Skeletal muscle tissue (tissue), 4 donors: ENCODE data around the gene MIPOL1. TPM values are rescaled to one million over a fixed set of nuclear protein-coding genes. Genes with fewer than 3 reads are reported as not detected.
"Not testable (repeated sequence)": the region's sequence is repeated elsewhere in the genome, so short reads cannot be mapped to it uniquely, and the experiment has no call there.

Source experiments
- H3K27ac ChIP-seq: one replicate; pipeline ENCODE4 v1.7.0; 2013; ENCODE audit warnings: mild to moderate bottlenecking, low read depth, low read length, inconsistent platforms
- H3K27me3 ChIP-seq, 3 donors: one replicate each; pipeline ENCODE4 v1.7.0; 2013; ENCODE audit warnings: low read length in 3 of 3; ENCODE audit not compliant: control insufficient read depth in 3 of 3, insufficient read depth in 3 of 3
- H3K36me3 ChIP-seq, 3 donors: one replicate each; pipeline ENCODE4 v1.7.0; 2013; ENCODE audit warnings: low read length in 3 of 3; ENCODE audit not compliant: control insufficient read depth in 3 of 3, insufficient read depth in 3 of 3
- H3K4me1 ChIP-seq, 3 donors: one replicate each; pipeline ENCODE4 v1.7.0; 2013; ENCODE audit warnings: low read length in 3 of 3, mild to moderate bottlenecking in 3 of 3; ENCODE audit not compliant: control insufficient read depth in 3 of 3, insufficient read depth in 3 of 3
- H3K4me3 ChIP-seq, 3 donors: one replicate each; pipeline ENCODE4 v1.7.0; 2013; ENCODE audit warnings: low read length in 3 of 3
- H3K9ac ChIP-seq, 3 donors: one replicate each; pipeline ENCODE4 v1.7.0; 2013; ENCODE audit warnings: low read length in 3 of 3, mild to moderate bottlenecking in 3 of 3, moderate library complexity in 2 of 3, low read depth in 1 of 3
- H3K9me3 ChIP-seq, 3 donors: one replicate each; pipeline ENCODE4 v1.7.0; 2013; ENCODE audit warnings: low read length in 3 of 3; ENCODE audit not compliant: control insufficient read depth in 3 of 3
- total RNA-seq: library from RNA; depleted of rRNA; stranded (reverse); fragments of >200 nt; gene quantifications from one replicate; pipeline ENCODE4 v1.2.3, GENCODE V29; 2014
- donor health status: Osteomylitis.

The MIPOL1 gene
- total RNA-seq, 1 donor from 2014 or later: 16.7 TPM

- not testable (repeated sequence) for H3K9me3 ChIP-seq, H3K27ac ChIP-seq, H3K9ac ChIP-seq, H3K4me1 ChIP-seq, H3K36me3 ChIP-seq, H3K27me3 ChIP-seq, H3K4me3 ChIP-seq
These were observed 27.9 kb downstream of the MIPOL1 start for GRCh38 chr14:37225668-37226067.

- H3K4me3 ChIP-seq: no peak overlapping the region
- H3K9me3 ChIP-seq: no peaks in the 10 kb centered on the region
- no peak overlapping the region for H3K27ac ChIP-seq
- H3K4me1 ChIP-seq: no peaks in the 10 kb centered on the region
- H3K9ac ChIP-seq: no peak overlapping the region
- H3K27me3 ChIP-seq: no peaks in the 10 kb centered on the region
- H3K36me3 ChIP-seq: no peaks in the 10 kb centered on the region
These were observed 32.9 kb downstream of the MIPOL1 start for GRCh38 chr14:37230551-37231194.

- Histone ChIP-seq H3K36me3 (no peaks in the 10 kb centered on the region), H3K9ac (no peak overlapping the region), H3K4me3 (no peak overlapping the region), H3K27me3 (no peaks in the 10 kb centered on the region), H3K27ac (no peak overlapping the region), H3K9me3 (no peaks in the 10 kb centered on the region), H3K4me1 (peaks cover 0 to 5% (median 0%) of the 10 kb centered on the region in 3 donors)
These were observed 35.3 kb downstream of the MIPOL1 start for GRCh38 chr14:37232907-37233481.

- no peak overlapping the region for H3K9ac ChIP-seq
- H3K4me3 ChIP-seq: no peak overlapping the region
- H3K9me3 ChIP-seq: no peaks in the 10 kb centered on the region
- peaks cover 0 to 5% (median 0%) of the 10 kb centered on the region in 3 donors for H3K4me1 ChIP-seq
- H3K27ac ChIP-seq: no peak overlapping the region
- no peaks in the 10 kb centered on the region for H3K36me3 ChIP-seq
- H3K27me3 ChIP-seq: no peaks in the 10 kb centered on the region
These were observed 36.5 kb downstream of the MIPOL1 start for GRCh38 chr14:37234222-37234621.

- not testable (repeated sequence) for H3K9ac ChIP-seq, H3K4me3 ChIP-seq, H3K36me3 ChIP-seq, H3K27ac ChIP-seq, H3K27me3 ChIP-seq, H3K9me3 ChIP-seq, H3K4me1 ChIP-seq
These were observed 38.3 kb downstream of the MIPOL1 start for GRCh38 chr14:37236044-37236443.

DNA sequence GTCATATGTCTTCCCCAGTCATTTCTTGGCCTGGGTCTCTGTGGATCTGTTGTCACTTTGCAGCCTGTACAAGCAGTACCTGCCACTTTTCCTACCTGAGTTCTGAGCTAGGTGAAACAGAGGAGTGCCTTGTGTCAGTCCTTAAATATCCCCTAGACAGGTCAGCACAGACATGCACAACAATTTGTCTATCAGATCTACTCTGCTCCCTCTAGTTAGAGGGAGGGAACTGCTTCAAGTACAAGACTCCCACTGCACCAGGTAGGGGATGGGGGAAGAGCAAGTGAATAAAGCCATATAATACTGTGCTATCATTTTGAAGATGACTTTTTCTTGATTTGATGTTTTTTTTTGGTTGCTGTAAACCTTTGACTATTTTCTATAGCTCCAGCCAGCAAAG lies 39.4 kb downstream of the MIPOL1 start:
- Histone ChIP-seq H3K36me3 (no peaks in the 10 kb centered on the region), H3K27me3 (no peaks in the 10 kb centered on the region), H3K27ac (no peak overlapping the region), H3K9ac (no peak overlapping the region), H3K9me3 (no peaks in the 10 kb centered on the region), H3K4me3 (no peak overlapping the region), H3K4me1 (peaks cover 0 to 5% (median 0%) of the 10 kb centered on the region in 3 donors)

GRCh38 chr14:37237735-37238200 lies 40.0 kb downstream of the MIPOL1 start:
- H3K27ac ChIP-seq: no peak overlapping the region
- H3K36me3 ChIP-seq: no peaks in the 10 kb centered on the region
- no peaks in the 10 kb centered on the region for H3K27me3 ChIP-seq
- no peak overlapping the region for H3K9ac ChIP-seq
- H3K4me1 ChIP-seq: peaks cover 0 to 5% (median 0%) of the 10 kb centered on the region in 3 donors
- H3K4me3 ChIP-seq: no peak overlapping the region
- H3K9me3 ChIP-seq: no peaks in the 10 kb centered on the region

GRCh38 chr14:37241198-37241597 lies 43.5 kb downstream of the MIPOL1 start:
- H3K4me1 ChIP-seq: peaks cover 0 to 5% (median 0%) of the 10 kb centered on the region in 3 donors
- H3K4me3 ChIP-seq: no peak overlapping the region
- no peaks in the 10 kb centered on the region for H3K27me3 ChIP-seq
- H3K27ac ChIP-seq: no peak overlapping the region
- no peaks in the 10 kb centered on the region for H3K9me3 ChIP-seq
- H3K9ac ChIP-seq: no peak overlapping the region
- no peaks in the 10 kb centered on the region for H3K36me3 ChIP-seq

DNA sequence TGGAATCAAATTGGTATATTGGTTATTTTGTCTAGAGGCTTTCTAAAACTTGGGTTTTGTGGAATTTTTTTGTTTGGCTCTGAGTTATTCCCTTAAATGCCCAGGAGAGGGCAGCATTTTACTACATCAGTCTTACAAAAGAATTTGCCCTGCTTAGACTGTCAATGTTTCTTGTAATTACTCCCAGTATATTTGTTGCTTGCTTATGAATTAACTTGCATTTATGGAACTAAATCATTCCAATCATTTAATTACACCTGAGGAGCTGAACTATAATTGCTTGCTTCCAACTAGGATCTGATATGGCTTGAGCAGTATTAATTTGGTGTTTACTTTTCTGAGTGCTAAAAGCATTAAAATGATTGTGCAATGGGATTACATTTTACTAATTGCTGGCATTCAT lies 48.7 kb downstream of the MIPOL1 start:
- Histone ChIP-seq H3K4me3 (no peak overlapping the region), H3K9me3 (no peaks in the 10 kb centered on the region), H3K27ac (no peak overlapping the region), H3K4me1 (no peaks in the 10 kb centered on the region), H3K36me3 (peaks cover 0 to 4% (median 0%) of the 10 kb centered on the region in 3 donors), H3K9ac (no peak overlapping the region), H3K27me3 (no peaks in the 10 kb centered on the region)

GRCh38 chr14:37247791-37248461 lies 50.2 kb downstream of the MIPOL1 start:
- Histone ChIP-seq H3K4me1 (no peaks in the 10 kb centered on the region), H3K27me3 (no peaks in the 10 kb centered on the region), H3K9me3 (no peaks in the 10 kb centered on the region), H3K36me3 (peaks cover 0 to 4% (median 0%) of the 10 kb centered on the region in 3 donors), H3K9ac (no peak overlapping the region), H3K4me3 (no peak overlapping the region), H3K27ac (no peak overlapping the region)
